Bronchial epithelial cell (primary cell): ENCODE measurements around the gene PCDHB6. TPM values are rescaled to one million over a fixed set of nuclear protein-coding genes. Genes with fewer than 3 reads are reported as not detected.
A peak's percentile ranks its signal among the peaks of the same experiment; 100 is the strongest.
"Not testable (repeated sequence)": the region's sequence is repeated elsewhere in the genome, so short reads cannot be mapped to it uniquely, and the experiment has no call there.

Experiments
- DNase-seq: peaks from one replicate; pipeline ENCODE4 v3.0.0-alpha.2; 2010; ENCODE audit warnings: low read depth
- FAIRE-seq: peaks from 2 replicates; lab custom pipeline; 2011; peaks lifted over from hg19 to GRCh38; lab: Jason Lieb, UNC
- H3K27me3 ChIP-seq: 2 replicates; pipeline ENCODE4 v1.5.1; 2011; ENCODE audit warnings: low read length; ENCODE audit not compliant: control insufficient read depth, insufficient read depth
- H3K36me3 ChIP-seq: 2 replicates; pipeline ENCODE4 v1.5.1; 2011; ENCODE audit warnings: low read length; ENCODE audit not compliant: control insufficient read depth, insufficient read depth
- H3K4me3 ChIP-seq: 2 replicates; pipeline ENCODE4 v1.5.1; 2011; ENCODE audit warnings: mild to moderate bottlenecking, low read depth, low read length, control low read depth
- CTCF ChIP-seq: IDR thresholded peaks from 2 replicates; pipeline ENCODE4 v1.5.1; 2011; ENCODE audit warnings: mild to moderate bottlenecking, moderate library complexity, low read length, control low read depth, inconsistent platforms; ENCODE audit not compliant: insufficient read depth, severe bottlenecking
- total RNA-seq: library from RNA; depleted of rRNA; stranded (reverse); fragments of >200 nt; gene quantifications from 2 replicates; pipeline ENCODE4 v1.2.1, GENCODE V29; 2014

PCDHB6 gene
- total RNA-seq, result not detected in 2 replicates

DNA sequence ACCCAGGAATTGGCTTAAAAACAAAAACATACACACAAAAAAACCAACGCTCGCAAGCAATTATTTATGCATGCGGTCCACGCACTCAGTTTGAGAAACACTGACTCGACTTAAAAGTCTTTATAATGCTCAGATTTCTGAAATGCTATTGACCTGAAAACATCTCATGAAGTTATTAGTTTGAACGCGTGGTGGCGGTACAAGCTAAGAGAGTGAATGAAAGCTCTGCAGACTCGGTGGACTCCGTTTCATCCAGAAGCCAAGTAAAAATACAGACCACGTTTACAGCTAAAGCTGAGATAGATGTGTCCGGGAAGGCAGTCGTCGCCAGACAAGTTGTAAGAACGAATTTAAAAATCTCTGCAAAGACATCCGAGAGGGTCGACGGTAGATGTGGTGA, at the start of gene PCDHB6:
TSS of gene PCDHB6 (plus strand) at position 246 of the 400 bp plus-strand sequence. CDS start 201 bp downstream, outside the sequence.
- DNase-seq, result peak; percentile 13
- H3K36me3 ChIP-seq, result no peaks in the 10 kb centered on the region
- H3K27me3 ChIP-seq, result no peaks in the 10 kb centered on the region
- no peak within 1 kb of the TSS for H3K4me3 ChIP-seq
- TF ChIP-seq CTCF, result no peak
- FAIRE-seq, result no peak

GRCh38 chr5:141100243-141100805, 49.5 kb upstream of the PCDHB6 start, which contains the start of gene PCDHB3:
Gene PCDHB3, plus strand, starts transcription at chr5:141100473. Its CDS starts 177 bp downstream, at chr5:141100650.
- FAIRE-seq (peak; percentile 62), DNase-seq (peak; percentile 15)
- peak; percentile 31 for TF ChIP-seq CTCF
- H3K36me3 ChIP-seq, result no peaks in the 10 kb centered on the region
- no peak within 1 kb of the TSS for H3K4me3 ChIP-seq
- no peaks in the 10 kb centered on the region for H3K27me3 ChIP-seq

DNA sequence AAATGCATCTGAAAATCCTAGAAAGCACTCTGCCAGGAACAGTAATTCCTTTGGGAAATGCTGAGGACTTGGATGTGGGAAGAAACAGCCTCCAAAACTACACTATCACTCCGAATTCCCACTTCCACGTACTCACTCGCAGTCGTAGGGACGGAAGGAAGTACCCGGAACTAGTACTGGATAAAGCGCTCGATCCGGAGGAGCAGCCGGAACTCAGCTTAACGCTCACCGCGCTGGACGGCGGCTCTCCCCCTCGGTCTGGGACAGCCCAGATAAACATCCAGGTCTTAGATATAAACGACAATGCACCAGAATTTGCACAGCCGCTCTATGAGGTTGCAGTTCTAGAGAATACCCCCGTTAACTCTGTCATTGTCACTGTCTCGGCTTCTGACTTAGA, 48.8 kb upstream of the PCDHB6 start:
- H3K36me3 ChIP-seq, result no peaks in the 10 kb centered on the region
- no peak for DNase-seq
- H3K27me3 ChIP-seq, result no peaks in the 10 kb centered on the region
- no peak for FAIRE-seq
- TF ChIP-seq CTCF, result no peak
- no peak overlapping the region for H3K4me3 ChIP-seq

GRCh38 chr5:141102070-141102469, 47.8 kb upstream of the PCDHB6 start:
- not testable (repeated sequence) for FAIRE-seq, H3K27me3 ChIP-seq, H3K4me3 ChIP-seq, DNase-seq, H3K36me3 ChIP-seq

DNA sequence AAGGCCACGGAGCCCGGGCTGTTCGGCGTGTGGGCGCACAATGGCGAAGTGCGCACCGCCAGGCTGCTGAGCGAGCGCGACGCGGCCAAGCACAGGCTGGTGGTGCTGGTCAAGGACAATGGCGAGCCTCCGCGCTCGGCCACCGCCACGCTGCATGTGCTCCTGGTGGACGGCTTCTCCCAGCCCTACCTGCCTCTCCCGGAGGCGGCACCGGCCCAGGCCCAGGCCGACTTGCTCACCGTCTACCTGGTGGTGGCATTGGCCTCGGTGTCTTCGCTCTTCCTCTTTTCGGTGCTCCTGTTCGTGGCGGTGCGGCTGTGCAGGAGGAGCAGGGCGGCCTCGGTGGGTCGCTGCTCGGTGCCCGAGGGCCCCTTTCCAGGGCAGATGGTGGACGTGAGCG, 47.4 kb upstream of the PCDHB6 start:
- H3K27me3 ChIP-seq, FAIRE-seq, DNase-seq, H3K4me3 ChIP-seq, H3K36me3 ChIP-seq: not testable (repeated sequence)

DNA sequence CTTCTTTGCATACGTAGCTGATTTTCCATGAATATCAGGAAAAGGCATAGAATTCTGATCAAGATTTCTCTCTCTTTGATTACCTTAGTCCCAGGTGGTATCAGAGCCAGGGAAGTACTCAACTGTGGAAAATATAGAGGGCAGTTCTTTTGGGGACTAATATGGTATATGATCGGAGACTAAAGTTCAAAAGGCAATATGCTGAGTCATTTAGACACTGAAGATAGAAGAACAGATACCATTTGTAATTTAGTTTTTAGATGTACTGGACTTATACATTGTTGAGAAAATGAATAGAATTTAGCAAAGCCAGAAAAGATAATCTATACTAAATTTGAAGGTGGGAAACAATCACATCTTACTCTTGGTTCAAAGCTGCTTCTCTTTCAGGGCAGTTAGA, 44.5 kb upstream of the PCDHB6 start:
- Histone ChIP-seq H3K27me3 (no peaks in the 10 kb centered on the region), H3K36me3 (no peaks in the 10 kb centered on the region), H3K4me3 (no peak overlapping the region)
- FAIRE-seq, result no peak
- DNase-seq, result no peak
- no peak for TF ChIP-seq CTCF

DNA sequence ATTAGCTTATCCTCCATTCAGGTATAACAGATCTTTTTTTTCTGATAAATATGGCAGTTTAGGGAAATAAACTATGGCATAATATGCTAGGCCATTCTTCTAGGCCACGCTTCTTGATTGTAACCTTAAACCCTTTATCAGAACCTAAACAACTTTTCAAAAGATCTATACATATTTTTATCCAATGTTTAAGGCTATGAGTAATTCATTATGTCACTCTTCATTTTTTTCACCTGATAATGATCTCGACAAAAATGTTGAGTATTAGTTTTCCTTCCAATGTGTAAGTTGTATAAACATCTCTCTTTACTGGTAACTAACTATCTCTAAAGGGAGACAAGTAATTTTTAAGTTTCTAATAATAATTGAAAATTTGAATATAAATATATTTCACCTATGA, 30.6 kb upstream of the PCDHB6 start:
- no peaks in the 10 kb centered on the region for H3K36me3 ChIP-seq
- no peak overlapping the region for H3K4me3 ChIP-seq
- no peak for FAIRE-seq
- DNase-seq, result no peak
- no peak for TF ChIP-seq CTCF
- H3K27me3 ChIP-seq, result no peaks in the 10 kb centered on the region
